Measurements from ENCODE around the gene APP.

The APP gene

GRCh38 chr21:25857308-25858074, 313.1 kb downstream of the APP start:
- no peak for DNase-seq

GRCh38 chr21:25855576-25855975, 315.0 kb downstream of the APP start:
- DNase-seq: no peak

- no peak for DNase-seq
Observed at GRCh38 chr21:25850126-25850842, 320.3 kb downstream of the APP start.

DNA sequence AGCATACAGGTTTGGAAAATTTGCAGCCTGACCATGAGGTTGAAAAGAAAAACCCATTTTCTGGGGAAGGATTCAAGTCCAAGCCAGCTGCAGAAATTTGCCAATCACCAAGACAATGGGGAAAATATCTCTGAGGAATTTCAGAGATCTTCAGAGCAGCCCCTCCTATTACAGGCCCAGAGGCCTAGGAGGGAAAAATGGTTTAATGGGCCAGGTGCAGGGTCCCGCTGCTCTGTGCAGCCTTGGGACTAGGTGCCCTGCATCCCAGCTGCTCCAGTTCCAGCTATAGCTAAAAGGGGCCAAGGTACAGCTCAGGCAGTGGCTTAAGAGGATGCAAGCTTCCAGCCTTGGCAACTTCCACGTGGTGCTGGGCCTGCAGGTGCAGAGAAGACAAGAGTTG, 322.3 kb downstream of the APP start:
- DNase-seq: no peak

DNA sequence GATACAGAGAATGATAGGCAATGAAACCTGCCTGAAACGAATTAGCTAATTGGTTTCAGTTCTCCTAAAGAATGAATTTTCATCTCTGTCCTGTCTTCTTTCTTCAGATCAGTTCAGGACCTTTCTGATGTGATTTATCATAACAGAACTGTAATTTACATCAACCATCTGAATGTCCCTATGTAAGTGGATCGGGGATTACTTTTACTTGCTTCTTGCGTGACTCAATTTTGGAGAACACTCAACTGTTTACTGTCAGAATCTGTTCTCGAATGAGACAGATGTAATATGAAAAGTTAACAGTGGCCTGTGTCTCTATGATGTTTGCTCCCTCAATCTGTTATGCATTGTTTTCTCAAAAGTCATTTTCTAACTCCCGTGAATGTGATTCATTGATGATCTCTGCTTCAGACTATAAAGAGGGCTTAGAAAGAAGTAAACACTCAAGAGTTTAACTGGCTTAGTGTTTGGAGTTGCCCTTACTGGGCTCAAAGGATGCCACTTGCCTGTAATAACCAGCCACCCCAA, 324.8 kb downstream of the APP start:
- no peak for DNase-seq

GRCh38 chr21:25842925-25843324, 327.6 kb downstream of the APP start:
- no peak for DNase-seq

DNA sequence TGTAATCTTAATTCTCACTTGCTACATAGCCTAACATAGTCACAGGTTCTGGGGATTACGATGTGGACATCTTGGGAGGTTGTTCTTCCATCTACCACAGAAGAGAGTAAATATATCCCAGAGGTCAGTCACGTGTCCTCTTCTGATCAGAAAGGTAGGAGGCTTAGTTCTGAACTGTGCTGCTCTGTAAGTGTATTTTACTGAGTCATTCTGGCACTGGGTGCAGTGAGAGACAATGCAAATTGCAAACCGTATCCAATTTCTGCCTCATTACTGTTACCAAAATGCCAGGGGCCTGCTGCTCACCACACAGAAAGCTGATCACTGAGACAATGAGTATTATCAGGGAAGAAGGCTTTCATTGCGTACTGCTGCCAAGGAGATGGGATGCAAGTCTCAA, 331.8 kb downstream of the APP start:
- no peak for DNase-seq

- DNase-seq: no peak
Observed at GRCh38 chr21:25837533-25838265, 332.9 kb downstream of the APP start.

DNA sequence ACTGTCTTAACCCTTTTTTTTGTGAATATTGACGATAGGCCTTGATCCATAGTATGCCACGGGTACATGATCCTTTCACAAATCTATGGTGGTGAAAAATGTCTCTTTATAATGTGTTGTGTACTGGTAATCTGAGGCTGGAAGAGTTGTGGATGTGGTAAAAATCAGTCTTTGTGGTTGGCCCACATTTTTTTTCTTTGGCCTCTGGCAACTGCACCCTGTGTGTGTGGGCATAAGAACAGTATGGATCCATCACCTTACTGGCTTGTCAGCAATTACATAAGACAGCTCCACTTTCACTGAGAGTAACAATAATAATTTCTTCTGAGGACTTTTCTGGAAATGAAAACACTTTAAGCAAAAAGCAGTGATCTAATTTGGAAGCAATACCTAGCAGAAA, 334.2 kb downstream of the APP start:
- DNase-seq: no peak

DNA sequence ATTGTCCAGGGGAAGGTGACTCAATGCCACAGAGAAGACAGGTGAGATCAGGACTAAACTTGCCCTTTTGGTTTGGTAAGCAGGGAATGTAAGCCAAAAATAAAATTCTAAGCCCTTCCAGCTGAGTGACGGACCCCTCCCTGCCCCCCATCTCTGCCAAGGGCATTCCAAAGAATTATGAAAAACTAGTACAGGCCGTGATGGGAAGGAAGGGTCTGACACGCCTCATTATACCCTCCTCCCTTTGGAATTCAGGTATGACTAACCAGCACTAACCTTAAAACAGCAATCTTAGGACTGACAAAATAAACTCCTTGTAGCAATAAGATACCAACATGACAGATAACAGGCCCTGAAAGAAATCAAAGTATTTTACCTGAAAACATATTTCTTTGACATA, 336.2 kb downstream of the APP start:
- no peak for DNase-seq

- no peak for DNase-seq
Observed at GRCh38 chr21:25831300-25831960, 339.1 kb downstream of the APP start.
